ENCODE data around the gene EFNB2.

Gene EFNB2

DNA sequence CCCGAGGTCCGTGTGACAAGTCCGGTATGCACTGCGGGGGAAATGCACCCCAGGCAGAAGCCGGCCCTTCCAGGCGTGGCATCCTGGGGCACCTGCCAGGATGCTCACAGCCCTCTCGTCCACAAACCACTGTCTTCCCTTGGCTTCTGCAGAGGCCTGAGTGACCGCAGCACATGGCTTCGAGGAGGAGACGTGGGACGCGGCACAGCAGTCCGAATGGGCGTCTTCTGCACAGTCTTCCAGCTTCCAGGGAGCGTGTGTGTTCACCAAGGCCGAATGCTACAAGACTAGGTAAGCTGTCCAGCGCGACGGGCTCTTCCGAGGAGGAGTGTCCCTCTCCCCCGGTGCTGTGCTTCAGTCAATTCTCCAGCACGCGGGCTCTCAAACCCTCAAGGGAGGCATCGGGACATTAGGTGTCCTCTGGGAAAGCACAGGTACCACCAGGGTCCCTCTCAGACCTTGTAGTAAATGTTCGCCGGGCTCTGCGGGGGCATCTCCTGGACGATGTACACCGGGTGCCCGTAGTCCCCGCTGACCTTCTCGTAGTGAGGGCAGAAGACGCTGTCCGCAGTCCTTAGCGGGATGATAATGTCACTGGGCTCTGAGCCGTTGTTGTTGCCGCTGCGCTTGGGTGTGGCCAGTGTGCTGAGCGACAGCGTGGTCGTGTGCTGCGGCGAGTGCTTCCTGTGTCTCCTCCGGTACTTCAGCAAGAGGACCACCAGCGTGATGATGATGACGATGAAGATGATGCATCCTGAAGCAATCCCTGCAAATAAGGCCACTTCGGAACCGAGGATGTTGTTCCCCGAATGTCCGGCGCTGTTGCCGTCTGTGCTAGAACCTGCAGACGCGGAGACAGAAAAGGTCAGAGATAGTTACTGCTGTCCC lies 42.6 kb downstream of the EFNB2 start:
- DNase-seq (ENCODE audit: low read depth), result no peak
- no peak overlapping the region for H3K4me3 ChIP-seq (ENCODE audit: low read length)
- TF ChIP-seq, protein P1, sequence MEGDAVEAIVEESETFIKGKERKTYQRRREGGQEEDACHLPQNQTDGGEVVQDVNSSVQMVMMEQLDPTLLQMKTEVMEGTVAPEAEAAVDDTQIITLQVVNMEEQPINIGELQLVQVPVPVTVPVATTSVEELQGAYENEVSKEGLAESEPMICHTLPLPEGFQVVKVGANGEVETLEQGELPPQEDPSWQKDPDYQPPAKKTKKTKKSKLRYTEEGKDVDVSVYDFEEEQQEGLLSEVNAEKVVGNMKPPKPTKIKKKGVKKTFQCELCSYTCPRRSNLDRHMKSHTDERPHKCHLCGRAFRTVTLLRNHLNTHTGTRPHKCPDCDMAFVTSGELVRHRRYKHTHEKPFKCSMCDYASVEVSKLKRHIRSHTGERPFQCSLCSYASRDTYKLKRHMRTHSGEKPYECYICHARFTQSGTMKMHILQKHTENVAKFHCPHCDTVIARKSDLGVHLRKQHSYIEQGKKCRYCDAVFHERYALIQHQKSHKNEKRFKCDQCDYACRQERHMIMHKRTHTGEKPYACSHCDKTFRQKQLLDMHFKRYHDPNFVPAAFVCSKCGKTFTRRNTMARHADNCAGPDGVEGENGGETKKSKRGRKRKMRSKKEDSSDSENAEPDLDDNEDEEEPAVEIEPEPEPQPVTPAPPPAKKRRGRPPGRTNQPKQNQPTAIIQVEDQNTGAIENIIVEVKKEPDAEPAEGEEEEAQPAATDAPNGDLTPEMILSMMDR (conservative IDR thresholded peaks at IDR 0.05; ENCODE audit: low read length), result no peak

DNA sequence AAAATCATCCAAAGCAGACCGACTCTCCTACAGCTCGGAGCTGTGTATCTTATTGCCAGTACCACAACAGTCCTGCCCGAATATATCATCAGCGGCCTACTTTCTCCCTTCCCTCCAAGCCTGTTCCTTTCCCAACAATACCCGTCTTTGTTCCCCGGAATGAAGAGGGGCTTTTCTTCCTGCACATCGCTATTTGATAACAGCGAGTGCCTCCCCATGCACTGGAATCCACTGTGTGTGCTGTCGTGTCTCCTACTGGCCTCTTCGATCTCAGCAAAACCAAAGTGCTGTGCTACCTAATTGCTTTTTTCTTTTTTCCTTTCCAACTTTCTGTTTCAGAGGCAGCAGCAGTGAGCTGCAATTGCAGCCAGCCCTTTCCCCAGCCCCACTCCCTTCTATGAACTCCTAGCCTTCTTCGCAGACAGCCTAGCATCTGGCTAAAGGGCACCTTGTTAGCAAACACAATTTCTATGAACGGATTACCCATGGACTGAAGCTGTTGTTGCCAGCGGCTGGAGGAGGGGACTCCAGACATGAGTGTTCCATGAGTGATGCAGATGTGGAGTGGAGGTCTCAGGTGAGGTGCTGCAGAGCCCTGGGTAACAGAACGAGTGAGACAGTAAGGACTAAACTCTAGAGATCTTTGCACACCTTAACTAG lies 43.4 kb downstream of the EFNB2 start:
- TF ChIP-seq, protein P1 (conservative IDR thresholded peaks at IDR 0.05; ENCODE audit: low read length), result no peak
- DNase-seq (ENCODE audit: low read depth), result no peak
- H3K4me3 ChIP-seq (ENCODE audit: low read length), result no peak overlapping the region

DNA sequence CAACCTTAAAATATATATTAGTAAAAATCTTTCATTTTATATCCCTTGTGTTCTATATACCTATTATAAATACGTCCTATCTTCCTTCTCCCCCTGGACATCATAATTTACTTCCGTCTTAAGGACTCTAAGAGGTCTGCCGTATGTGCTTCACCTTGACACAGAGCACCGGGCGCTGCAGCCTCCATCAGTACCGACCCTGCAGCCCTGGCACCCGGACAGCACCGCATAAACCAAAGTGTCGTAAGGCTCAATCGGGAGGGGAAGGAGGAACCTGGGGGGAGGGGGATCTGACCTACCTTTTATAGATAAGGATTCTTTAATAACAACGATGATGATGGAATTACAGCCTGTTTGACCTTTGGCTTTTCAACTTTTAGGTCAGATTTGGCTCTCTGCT lies 44.0 kb downstream of the EFNB2 start:
- no peak overlapping the region for H3K4me3 ChIP-seq (ENCODE audit: low read length)
- TF ChIP-seq, protein P1 (conservative IDR thresholded peaks at IDR 0.05; ENCODE audit: low read length), result no peak
- no peak for DNase-seq (ENCODE audit: low read depth)

DNA sequence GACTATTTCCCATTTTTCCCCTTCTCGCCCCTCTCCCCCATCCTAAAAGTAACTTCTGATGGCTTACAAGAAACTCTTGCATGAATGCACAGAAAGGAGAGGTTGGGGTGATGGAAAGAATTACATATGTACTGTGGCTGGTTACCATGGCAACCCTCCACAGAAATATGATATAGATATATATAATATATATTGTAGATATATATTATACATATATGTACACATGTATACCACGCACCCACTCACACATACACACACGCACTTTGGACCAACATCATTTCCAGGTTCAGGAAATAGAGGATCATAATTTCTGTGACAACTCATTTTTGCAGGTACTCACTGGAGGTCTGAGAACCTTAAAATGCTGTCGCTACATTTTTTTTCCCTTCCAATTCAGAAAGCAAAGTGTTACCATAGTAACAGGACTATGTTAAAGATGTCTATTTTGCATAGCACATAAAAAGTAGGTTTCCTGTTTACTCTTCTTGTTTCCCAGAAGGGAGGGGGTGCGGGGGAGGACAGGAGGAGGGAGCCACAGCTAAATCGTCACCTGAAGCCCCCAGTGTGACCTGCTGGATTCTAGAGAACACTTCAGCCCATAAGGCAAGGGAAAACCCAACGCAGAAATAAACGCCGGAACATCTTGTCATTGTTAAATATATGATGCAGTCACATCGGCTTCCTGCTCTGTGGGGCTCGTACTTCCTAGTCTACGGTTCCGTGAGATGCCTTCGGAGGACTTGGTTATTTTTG lies 44.7 kb downstream of the EFNB2 start:
- no peak for DNase-seq (ENCODE audit: low read depth)
- no peak overlapping the region for H3K4me3 ChIP-seq (ENCODE audit: low read length)
- TF ChIP-seq, protein P1 (conservative IDR thresholded peaks at IDR 0.05; ENCODE audit: low read length), result no peak

DNA sequence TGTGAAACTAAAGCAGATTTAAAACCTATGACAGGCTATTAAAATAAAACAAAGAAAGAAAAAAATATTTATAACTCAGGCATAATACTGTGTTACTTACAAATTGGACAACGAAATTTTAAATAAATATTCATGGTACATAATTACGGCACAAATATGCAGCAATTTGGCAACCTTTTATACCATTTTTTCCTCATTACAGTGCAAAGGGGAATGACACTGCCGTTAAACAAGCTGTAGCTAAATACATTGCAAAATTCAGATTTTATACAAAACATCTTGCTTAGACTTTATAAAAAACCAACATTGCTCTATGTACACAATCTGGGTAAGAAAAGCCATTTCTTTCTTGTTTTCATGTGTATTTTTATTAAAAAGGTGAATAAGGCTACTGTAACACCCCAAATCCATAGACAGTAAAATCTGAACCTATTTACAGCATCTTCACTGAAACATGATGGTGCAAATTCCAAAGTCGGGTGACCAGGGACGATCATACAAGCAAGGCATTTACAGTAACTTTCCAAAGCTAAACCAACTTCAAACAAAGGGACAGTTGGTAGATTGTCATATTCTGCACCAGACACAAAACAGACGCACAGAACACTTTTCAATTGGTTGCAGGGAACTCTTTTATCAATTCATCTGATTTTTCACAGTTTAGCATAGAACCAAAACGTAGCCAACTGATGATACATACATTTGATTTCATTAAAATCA lies 45.5 kb downstream of the EFNB2 start:
- TF ChIP-seq, protein P1 (conservative IDR thresholded peaks at IDR 0.05; ENCODE audit: low read length), result no peak
- no peak for DNase-seq (ENCODE audit: low read depth)

DNA sequence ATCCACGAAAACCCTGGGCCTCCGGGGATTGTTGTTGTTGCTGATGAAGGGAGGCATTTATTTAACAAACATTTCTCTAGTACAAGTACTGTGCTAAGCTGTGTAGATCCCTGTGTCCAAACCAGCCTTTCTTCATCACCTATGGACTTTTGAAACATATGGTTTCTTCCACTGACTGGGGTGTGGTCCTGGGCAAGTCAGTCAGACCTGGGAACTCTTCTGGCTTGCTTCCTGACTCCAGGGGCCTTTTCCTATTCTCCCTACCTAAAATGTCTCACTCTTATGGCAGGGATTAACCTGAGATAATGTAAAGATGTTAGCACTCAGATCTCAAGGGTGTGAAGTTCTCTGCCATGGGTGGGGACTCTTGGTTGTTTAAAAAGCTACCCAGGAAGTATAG lies 46.8 kb downstream of the EFNB2 start:
- no peak for DNase-seq (ENCODE audit: low read depth)
- TF ChIP-seq, protein P1 (conservative IDR thresholded peaks at IDR 0.05; ENCODE audit: low read length), result no peak

More for the DNA sequence above, 45.5 kb downstream of the EFNB2 start:
- H3K4me3 ChIP-seq (ENCODE audit: low read length), result no peak overlapping the region

More for the DNA sequence above, 46.8 kb downstream of the EFNB2 start:
- no peak overlapping the region for H3K4me3 ChIP-seq (ENCODE audit: low read length)
